ENCODE data around the gene MTMR10. TPM values are rescaled to one million over a fixed set of nuclear protein-coding genes. Genes with fewer than 3 reads are reported as not detected.

The MTMR10 gene
- total RNA-seq, 1 donor from 2014 or later = 37.6 TPM

GRCh38 chr15:30921781-30922479 lies 69.5 kb downstream of the MTMR10 start:
- no peak for DNase-seq (ENCODE audit: extremely low read depth, low read depth, low spot score)

GRCh38 chr15:30921106-30921505 lies 70.3 kb downstream of the MTMR10 start:
- DNase-seq (ENCODE audit: extremely low read depth, low read depth, low spot score) = no peak

GRCh38 chr15:30919877-30920550 lies 71.4 kb downstream of the MTMR10 start:
- DNase-seq (ENCODE audit: extremely low read depth, low read depth, low spot score) = no peak

- DNase-seq (ENCODE audit: extremely low read depth, low read depth, low spot score) = no peak
Observed at GRCh38 chr15:30918366-30918765, 73.1 kb downstream of the MTMR10 start.

GRCh38 chr15:30917675-30918074 lies 73.8 kb downstream of the MTMR10 start:
- DNase-seq (ENCODE audit: extremely low read depth, low read depth, low spot score) = no peak

- no peak for DNase-seq (ENCODE audit: extremely low read depth, low read depth, low spot score)
Observed at GRCh38 chr15:30917013-30917412, 74.4 kb downstream of the MTMR10 start.

- DNase-seq (ENCODE audit: extremely low read depth, low read depth, low spot score) = no peak
Observed at GRCh38 chr15:30913761-30914160, 77.7 kb downstream of the MTMR10 start.

GRCh38 chr15:30906366-30906765 lies 85.1 kb downstream of the MTMR10 start:
- no peak for DNase-seq (ENCODE audit: extremely low read depth, low read depth, low spot score)

- no peak for DNase-seq (ENCODE audit: extremely low read depth, low read depth, low spot score)
Observed at GRCh38 chr15:30905821-30906220, 85.6 kb downstream of the MTMR10 start.

GRCh38 chr15:30904812-30905211 lies 86.6 kb downstream of the MTMR10 start:
- no peak for DNase-seq (ENCODE audit: extremely low read depth, low read depth, low spot score)

GRCh38 chr15:30903497-30904187 lies 87.8 kb downstream of the MTMR10 start, which contains the start of gene FAN1:
Gene FAN1, plus strand, starts transcription at chr15:30903915. Its CDS starts 749 bp downstream, at chr15:30904664.
- peak; percentile 31 for DNase-seq (ENCODE audit: extremely low read depth, low read depth, low spot score)

- no peak for DNase-seq (ENCODE audit: extremely low read depth, low read depth, low spot score)
Observed at GRCh38 chr15:30901889-30902288, 89.5 kb downstream of the MTMR10 start.

- no peak for DNase-seq (ENCODE audit: extremely low read depth, low read depth, low spot score)
Observed at GRCh38 chr15:30896211-30896606, 95.2 kb downstream of the MTMR10 start.

- no peak for DNase-seq (ENCODE audit: extremely low read depth, low read depth, low spot score)
Observed at GRCh38 chr15:30895461-30896210, 95.8 kb downstream of the MTMR10 start.

- no peak for DNase-seq (ENCODE audit: extremely low read depth, low read depth, low spot score)
Observed at GRCh38 chr15:30889196-30889595, 102.2 kb downstream of the MTMR10 start.

Other genes with a start within 250 kb of the MTMR10 start
- gene FAN1, start 87.7 kb downstream of the MTMR10 start, total RNA-seq = 7.7 and 9.7 TPM in 2 replicates
- not detected in 2 replicates for gene TRPM1, start 110.1 kb upstream of the MTMR10 start, total RNA-seq